ENCODE results near the gene ACKR1.

The ACKR1 gene

DNA sequence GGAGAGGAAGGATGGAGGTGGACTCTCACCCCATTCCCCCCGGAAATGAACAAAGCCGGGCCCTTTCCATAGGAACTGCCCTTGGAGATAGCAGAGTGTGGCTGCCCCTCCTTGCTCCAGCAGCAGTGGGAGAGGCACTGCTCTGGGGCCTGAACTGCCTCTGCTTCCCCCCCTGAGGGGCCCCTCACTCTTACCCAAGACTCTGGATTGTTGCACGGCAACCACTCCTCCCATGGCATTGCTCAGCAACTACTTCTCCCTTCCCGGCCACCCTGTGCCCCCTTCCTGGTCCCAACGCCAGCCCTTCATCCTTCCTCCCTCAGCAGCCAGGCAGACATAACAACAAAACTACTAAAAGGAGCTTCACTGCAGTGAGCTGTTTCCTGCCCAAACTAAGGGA, 3.0 kb upstream of the ACKR1 start:
- no peak for TF ChIP-seq ZNF274 (IDR thresholded peaks at IDR 0.05; ENCODE audit: low read depth, low read length)
- no peak overlapping the region for H3K4me3 ChIP-seq (ENCODE audit: low read length)

DNA sequence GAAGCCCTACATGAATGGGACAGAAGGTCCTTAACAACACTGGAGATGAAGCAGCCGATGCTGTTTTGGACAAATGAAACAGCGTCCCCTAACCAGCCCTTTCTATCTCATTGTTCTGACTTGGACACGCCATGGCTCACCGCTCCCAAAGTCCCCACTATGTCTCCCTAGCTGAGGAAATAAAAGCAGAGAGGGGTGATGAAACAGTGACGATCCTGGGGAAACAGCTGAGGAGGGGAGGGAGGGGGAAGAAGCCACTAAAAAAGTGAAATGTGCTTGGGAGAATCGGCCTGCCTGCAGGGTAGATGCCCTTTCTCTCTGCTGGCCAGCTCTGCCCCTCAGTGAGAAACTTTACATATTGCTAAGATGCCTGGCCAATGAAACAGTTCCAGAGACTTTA, 1.1 kb upstream of the ACKR1 start:
- no peak overlapping the region for H3K4me3 ChIP-seq (ENCODE audit: low read length)
- TF ChIP-seq ZNF274 (IDR thresholded peaks at IDR 0.05; ENCODE audit: low read depth, low read length), result no peak

DNA sequence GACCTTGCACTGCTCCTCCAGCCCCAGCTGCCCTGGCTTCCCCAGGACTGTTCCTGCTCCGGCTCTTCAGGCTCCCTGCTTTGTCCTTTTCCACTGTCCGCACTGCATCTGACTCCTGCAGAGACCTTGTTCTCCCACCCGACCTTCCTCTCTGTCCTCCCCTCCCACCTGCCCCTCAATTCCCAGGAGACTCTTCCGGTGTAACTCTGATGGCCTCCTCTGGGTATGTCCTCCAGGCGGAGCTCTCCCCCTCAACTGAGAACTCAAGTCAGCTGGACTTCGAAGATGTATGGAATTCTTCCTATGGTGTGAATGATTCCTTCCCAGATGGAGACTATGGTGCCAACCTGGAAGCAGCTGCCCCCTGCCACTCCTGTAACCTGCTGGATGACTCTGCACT, 550 bp downstream of the ACKR1 start:
- H3K4me3 ChIP-seq (ENCODE audit: low read length), result no peak overlapping the region
- no peak for TF ChIP-seq ZNF274 (IDR thresholded peaks at IDR 0.05; ENCODE audit: low read depth, low read length)

DNA sequence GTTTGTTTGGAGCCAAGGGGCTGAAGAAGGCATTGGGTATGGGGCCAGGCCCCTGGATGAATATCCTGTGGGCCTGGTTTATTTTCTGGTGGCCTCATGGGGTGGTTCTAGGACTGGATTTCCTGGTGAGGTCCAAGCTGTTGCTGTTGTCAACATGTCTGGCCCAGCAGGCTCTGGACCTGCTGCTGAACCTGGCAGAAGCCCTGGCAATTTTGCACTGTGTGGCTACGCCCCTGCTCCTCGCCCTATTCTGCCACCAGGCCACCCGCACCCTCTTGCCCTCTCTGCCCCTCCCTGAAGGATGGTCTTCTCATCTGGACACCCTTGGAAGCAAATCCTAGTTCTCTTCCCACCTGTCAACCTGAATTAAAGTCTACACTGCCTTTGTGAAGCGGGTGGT, 1.4 kb downstream of the ACKR1 start:
- H3K4me3 ChIP-seq (ENCODE audit: low read length), result no peak overlapping the region
- TF ChIP-seq ZNF274 (IDR thresholded peaks at IDR 0.05; ENCODE audit: low read depth, low read length), result no peak

DNA sequence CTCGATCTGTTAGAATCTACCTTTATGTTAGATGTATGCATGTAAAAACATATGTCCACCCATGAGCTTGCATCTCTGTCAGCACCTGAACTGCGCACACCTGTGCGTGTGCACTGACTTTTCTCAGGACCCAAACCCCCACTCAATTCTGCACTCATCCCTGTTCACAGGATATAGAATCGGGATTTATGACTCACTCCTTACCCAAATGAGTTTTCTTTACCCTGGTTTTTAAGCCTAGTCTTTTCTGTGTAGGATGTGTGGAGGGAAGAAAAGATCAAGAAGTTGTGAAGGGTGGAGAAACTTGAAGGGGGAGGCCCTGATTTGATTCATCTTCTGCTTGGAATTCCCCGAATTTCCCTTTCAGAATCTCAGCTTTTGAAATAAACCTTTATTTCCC, 2.4 kb downstream of the ACKR1 start:
- no peak overlapping the region for H3K4me3 ChIP-seq (ENCODE audit: low read length)
- TF ChIP-seq ZNF274 (IDR thresholded peaks at IDR 0.05; ENCODE audit: low read depth, low read length), result no peak

DNA sequence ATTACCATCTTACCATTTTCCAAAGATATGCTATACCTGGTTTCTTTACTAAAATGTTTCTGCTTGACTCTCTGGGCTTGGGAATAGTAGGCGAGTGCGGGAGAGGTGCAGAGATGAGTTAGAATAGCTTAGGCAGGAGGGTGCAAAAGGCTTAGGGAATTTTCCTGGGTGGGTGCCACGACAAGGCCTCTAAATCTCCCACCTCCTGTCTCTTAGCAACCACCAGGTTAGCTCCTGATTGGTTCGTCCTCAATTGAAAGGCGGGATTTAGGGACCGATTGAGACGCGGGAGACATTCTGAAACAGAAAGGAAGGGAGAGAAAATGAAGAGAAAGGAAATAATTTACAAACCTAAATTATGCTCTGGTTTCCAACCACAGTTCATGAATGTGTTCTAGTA, 3.1 kb downstream of the ACKR1 start:
- no peak overlapping the region for H3K4me3 ChIP-seq (ENCODE audit: low read length)
- TF ChIP-seq ZNF274 (IDR thresholded peaks at IDR 0.05; ENCODE audit: low read depth, low read length), result no peak

DNA sequence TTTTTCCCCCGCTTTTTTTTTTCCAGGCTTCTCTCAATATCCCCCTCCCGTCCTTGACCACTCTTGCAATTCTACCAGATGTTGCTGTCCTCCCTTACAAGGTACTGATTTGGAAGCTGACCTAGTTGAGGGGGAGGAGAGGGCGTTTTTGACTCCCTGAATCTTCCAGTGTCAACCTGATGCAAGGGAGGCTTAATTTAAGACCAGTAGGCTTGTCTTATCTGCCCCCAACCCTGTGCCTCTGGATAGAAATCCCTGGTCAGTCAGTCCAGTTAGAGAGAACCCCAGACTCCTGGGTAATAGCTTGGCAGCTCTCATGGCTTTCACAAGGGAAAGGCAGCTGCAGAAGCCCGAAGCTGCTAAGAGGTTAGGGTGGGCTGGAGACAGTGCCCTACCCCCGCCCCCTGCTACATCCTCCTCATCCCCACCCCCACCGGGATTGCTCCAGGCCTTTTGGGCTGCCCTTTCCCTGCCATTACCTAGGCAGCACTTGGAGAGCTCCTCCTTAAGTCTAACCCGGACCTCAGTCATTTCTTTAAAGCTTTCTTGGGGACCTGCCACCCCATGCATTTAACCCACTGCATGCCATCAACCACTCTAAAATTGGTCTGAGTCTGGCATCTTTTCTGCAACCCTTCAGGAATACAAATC, 3.6 kb downstream of the ACKR1 start:
- TF ChIP-seq ZNF274 (IDR thresholded peaks at IDR 0.05; ENCODE audit: low read depth, low read length), result no peak
- no peak overlapping the region for H3K4me3 ChIP-seq (ENCODE audit: low read length)

DNA sequence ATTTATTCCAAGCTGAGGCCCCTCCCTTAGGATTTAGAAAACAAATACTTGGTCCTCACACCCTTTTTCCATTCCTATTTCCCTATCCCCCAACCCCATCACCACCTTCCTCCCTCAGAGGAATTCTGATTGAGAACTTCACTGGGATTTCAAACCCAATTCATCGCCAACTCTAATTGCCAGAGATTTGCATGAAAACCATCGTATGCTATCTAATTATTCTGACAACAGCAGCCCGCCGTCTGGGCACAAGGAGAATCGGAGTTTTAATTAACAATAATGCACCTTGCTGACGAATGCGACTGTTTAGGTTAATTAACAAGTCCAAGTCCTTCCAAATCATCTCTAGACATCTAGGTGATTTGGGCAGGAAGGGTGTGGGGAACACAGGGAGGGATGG, 4.4 kb downstream of the ACKR1 start:
- TF ChIP-seq ZNF274 (IDR thresholded peaks at IDR 0.05; ENCODE audit: low read depth, low read length), result no peak
- no peak overlapping the region for H3K4me3 ChIP-seq (ENCODE audit: low read length)

DNA sequence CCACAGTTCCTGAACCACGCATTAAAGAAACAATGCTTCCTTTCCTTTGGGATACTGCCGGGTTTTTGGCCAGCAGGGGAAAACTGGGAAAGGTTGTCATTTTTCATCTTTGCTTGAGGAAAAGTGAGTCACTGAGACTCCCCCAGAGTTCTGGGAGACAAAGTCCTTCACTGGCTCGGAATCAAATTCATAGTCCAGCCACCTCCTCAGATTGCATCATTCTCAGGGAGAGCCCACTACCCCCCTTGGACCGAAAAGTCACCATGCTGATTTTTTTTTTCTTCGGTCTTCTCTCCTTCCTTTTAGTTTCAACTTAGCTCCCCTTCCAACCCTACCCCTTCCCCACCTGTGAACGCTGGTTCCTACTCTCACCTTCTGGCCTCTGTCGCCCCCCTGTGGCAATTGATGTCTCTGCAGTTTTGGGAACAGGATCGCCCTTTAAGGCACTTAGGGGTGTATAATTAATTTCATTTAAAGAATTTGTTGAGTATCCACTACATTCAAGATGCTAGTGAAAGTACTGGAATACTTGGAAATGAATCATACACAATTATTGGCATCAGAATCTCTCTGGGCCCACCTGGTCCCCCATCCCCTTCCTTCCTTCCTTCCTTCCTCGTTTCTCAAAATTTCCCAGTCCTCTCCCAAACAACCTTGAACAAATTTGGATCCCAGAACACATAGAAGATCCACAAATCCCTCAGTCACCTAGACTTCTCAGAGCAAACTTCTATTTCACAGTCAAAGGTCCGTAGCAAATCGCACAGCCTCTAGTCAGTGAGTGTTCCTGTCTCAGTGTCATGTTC, 6.9 kb downstream of the ACKR1 start:
- no peak overlapping the region for H3K4me3 ChIP-seq (ENCODE audit: low read length)
- TF ChIP-seq ZNF274 (IDR thresholded peaks at IDR 0.05; ENCODE audit: low read depth, low read length), result no peak

DNA sequence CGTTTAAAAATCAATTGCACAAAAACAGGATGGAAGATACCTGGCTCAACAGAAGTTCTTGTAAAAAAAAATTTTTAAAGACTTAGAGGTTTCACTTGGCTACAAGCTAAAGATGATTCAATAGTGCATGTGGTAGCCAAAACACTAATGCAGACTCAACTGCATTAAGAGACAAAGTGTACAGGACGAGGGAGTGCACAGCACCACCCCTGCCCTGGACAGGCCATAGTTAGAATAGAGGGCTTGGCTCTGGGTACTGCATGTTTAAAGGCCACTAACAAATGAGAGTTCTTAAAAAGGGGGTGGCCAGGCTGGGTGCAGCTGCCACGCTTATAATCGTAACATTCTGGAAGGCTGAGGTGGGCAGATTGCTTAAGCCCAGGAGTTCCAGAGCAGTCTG, 7.9 kb downstream of the ACKR1 start:
- TF ChIP-seq ZNF274 (IDR thresholded peaks at IDR 0.05; ENCODE audit: low read depth, low read length), result no peak
- H3K4me3 ChIP-seq (ENCODE audit: low read length), result no peak overlapping the region

DNA sequence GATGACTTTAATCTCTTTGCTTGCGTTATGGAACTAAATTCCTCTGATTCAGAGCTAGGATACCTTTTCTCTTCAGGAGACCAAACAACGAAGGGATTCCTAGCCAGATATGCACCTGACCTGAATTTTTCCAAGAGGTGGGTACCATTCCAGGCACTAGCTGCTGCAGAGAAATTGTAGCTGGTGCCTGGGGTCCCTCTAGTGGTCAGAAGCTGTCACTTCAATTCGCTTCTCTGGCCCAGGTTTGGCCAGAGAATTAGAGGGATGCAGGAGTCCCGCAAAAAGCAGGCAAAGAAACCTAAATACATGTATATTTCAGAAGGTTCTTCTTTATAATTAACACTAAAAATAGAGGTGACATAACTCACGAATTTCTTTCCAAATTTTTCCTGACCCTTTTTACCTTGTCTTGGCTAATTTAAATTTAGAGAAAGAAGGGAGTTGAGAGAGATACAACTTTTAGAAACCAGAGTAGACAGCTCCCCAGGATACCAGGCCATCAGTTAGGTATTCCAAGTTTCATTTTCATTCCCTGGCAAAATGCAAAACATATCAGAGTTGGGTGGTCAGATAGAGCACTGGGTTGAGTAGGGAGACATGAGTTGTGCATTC, 9.6 kb downstream of the ACKR1 start:
- H3K4me3 ChIP-seq (ENCODE audit: low read length), result no peak overlapping the region
- TF ChIP-seq ZNF274 (IDR thresholded peaks at IDR 0.05; ENCODE audit: low read depth, low read length), result no peak

DNA sequence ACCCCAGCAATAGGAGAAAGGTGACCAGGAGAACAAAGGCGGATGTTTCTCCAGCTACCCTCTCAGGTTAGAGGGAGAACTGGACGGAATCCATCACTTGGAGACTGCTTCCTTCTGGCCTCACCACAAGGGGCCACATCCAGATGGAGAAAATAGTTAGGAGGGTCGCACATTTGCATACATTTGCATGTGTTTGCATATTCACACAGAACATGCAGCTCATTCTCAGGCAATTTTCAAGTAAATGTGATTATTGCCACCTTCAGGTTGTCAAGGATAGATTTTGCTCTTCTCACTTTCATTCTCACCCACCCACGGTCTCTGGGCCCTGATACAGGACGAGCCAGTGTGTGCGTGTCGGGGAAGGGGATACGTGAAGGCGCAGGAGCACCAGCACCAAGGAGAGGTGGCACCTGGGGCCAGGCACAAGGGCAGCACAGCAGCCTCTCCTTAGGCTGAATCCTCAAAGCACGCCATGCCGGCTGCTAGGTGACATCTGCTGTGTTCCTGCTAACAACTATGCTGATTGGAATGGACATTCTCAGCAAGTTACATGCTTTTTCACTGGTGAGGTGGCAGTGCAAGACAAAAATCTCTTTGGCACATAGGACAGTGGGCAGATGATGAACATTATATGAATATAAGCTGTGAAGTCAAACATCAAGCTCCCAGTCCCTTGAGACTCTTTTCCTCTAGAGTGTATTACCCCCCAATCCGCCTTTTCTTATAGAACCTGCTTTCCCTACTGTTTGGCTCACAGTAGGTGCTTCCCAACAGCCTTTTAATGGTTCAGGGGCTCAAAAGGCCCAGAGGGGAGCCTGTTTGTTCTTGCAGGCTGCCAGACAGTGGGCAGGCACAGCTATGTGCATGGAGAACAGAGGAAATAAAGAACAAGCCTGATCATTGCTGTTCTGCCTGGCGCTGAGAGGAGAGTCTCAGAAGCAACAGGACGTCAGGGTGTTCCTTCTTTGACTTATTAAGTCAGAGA, 14.3 kb downstream of the ACKR1 start:
- no peak for TF ChIP-seq ZNF274 (IDR thresholded peaks at IDR 0.05; ENCODE audit: low read depth, low read length)

DNA sequence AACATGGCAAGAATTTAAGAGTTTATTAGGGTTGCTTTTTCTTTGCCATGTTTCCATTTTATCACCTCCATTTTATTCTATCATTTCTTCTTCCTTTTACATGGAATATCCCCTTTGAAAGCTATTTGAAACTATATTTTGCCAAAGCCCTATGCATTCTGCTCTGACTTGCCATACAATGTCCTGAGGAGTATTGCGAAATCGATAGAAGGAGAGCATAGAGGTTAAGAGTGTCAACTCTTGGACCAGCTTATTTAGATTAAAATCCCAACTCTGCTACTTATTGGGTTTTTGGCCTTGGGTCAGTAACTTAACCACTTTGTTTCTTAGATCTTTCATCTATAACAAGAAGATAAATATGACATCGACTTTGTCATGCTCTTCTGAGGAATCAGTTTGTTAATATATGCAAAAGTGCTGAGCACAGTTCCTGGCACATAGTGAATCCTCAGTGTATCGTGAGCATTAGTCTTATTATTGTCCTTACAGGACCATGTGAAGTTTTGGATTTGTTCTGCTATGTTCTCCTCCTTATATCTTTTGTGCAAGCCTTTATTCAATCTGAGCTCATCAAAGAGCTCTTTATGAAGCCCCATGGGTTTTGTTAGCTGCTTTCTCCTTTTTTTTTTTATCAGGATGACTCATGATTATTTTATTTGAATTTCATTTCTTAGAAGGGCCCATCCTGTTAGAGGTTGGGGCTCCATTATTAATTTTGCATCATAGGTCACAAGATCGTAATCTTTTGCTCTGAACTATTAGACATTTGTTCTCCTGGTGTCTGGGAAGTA, 17.6 kb downstream of the ACKR1 start:
- TF ChIP-seq ZNF274 (IDR thresholded peaks at IDR 0.05; ENCODE audit: low read depth, low read length), result no peak
- H3K4me3 ChIP-seq (ENCODE audit: low read length), result no peak overlapping the region

More for the DNA sequence above, 14.3 kb downstream of the ACKR1 start:
- H3K4me3 ChIP-seq (ENCODE audit: low read length), result no peak overlapping the region
